Common myeloid progenitor, CD34-positive (primary cell): ENCODE results near the gene SEPHS1.

Experiments
- CTCF ChIA-PET: fragments of 350-600 bp; sonication (Branson Sonifier 250); formaldehyde crosslinking; loops from one replicate; lab custom pipeline; 2021; ENCODE audit warnings: antibody characterized with exemption; lab: Charles Lee
- POLR2A ChIA-PET: fragments of 350-600 bp; sonication (Branson Sonifier 250); formaldehyde crosslinking; loops from one replicate; lab custom pipeline; 2021; ENCODE audit warnings: antibody characterized with exemption; lab: Charles Lee
- DNase-seq, 3 donors: peaks; one replicate each; pipeline versions ENCODE4 v3.0.0 to v3.0.0-alpha.2; 2013
- H3K27ac ChIP-seq, 2 experiments: 1 replicate in 1 of 2; 2 replicates in 1 of 2; pipeline ENCODE4 v1.7.0; 2013; ENCODE audit warnings: inconsistent platforms in 2 of 2, low read length in 2 of 2, mild to moderate bottlenecking in 2 of 2, low read depth in 1 of 2, moderate library complexity in 1 of 2; ENCODE audit not compliant: severe bottlenecking in 2 of 2, insufficient read depth in 1 of 2, poor library complexity in 1 of 2
- H3K27me3 ChIP-seq, 5 experiments: replicated peaks in 2 of 5; 1 replicate in 3 of 5; 2 replicates in 2 of 5; pipeline versions ENCODE4 v1.6.1 to v1.7.0; 2013; ENCODE audit warnings: low read length in 4 of 5, mild to moderate bottlenecking in 2 of 5, moderate library complexity in 2 of 5, inconsistent platforms in 1 of 5; ENCODE audit not compliant: insufficient read depth in 5 of 5, control insufficient read depth in 4 of 5
- H3K36me3 ChIP-seq, 4 experiments: 1 replicate in 2 of 4; 2 replicates in 2 of 4; pipeline versions ENCODE4 v1.6.1 to v1.7.0; 2013; ENCODE audit warnings: low read length in 3 of 4, control low read depth in 1 of 4, mild to moderate bottlenecking in 1 of 4; ENCODE audit not compliant: control insufficient read depth in 4 of 4, insufficient read depth in 4 of 4
- H3K4me1 ChIP-seq, 4 experiments: 1 replicate in 3 of 4; 2 replicates in 1 of 4; pipeline versions ENCODE4 v1.6.1 to v1.7.1; 2013; ENCODE audit warnings: low read length in 3 of 4, mild to moderate bottlenecking in 3 of 4, control low read depth in 1 of 4, inconsistent platforms in 1 of 4, moderate library complexity in 1 of 4; ENCODE audit not compliant: control insufficient read depth in 4 of 4, insufficient read depth in 4 of 4; ENCODE audit errors: control extremely low read depth in 1 of 4
- H3K4me3 ChIP-seq, 7 experiments: 1 replicate in 4 of 7; 2 replicates in 3 of 7; pipeline versions ENCODE4 v1.5.1 to v1.7.0; 2013; ENCODE audit warnings: mild to moderate bottlenecking in 7 of 7, low read length in 6 of 7, moderate library complexity in 6 of 7, inconsistent platforms in 2 of 7, low read depth in 2 of 7, control low read depth in 1 of 7; ENCODE audit not compliant: insufficient read depth in 4 of 7, control insufficient read depth in 1 of 7; ENCODE audit errors: extremely low read depth in 1 of 7
- H3K9me3 ChIP-seq, 5 experiments: 1 replicate in 4 of 5; 2 replicates in 1 of 5; pipeline versions ENCODE4 v1.6.1 to v1.7.1; 2013; ENCODE audit warnings: low read length in 4 of 5, mild to moderate bottlenecking in 2 of 5, inconsistent platforms in 1 of 5, low read depth in 1 of 5, moderate library complexity in 1 of 5; ENCODE audit not compliant: control insufficient read depth in 4 of 5, insufficient read depth in 2 of 5; ENCODE audit errors: control extremely low read depth in 1 of 5
- WGBS: methylation state at CpG from one replicate; pipeline ENCODE4 v1.1.5; 2013; ENCODE audit not compliant: insufficient coverage; 5-methylcytosine and 5-hydroxymethylcytosine counted together

SEPHS1 gene

GRCh38 chr10:13340626-13341376, 7.3 kb downstream of the SEPHS1 start:
- ChIA-PET CTCF (no interaction called here), POLR2A (no interaction called here)
- H3K36me3 ChIP-seq, result peaks cover 10 to 44% (median 22%) of the 10 kb centered on the region in 4 experiments
- no peaks in the 10 kb centered on the region for H3K27me3 ChIP-seq
- H3K4me1 ChIP-seq, result peaks cover 2 to 8% (median 4%) of the 10 kb centered on the region in 4 experiments
- WGBS, result 97% methylated on average over 9 of the region's 12 CpGs
- no peak overlapping the region for H3K4me3 ChIP-seq
- no peaks in the 10 kb centered on the region for H3K9me3 ChIP-seq
- H3K27ac ChIP-seq, result peak overlapping the region in 1 of 2 experiments; percentile 9
- DNase-seq, result peak in 1 of 3 donors; percentile 14

DNA sequence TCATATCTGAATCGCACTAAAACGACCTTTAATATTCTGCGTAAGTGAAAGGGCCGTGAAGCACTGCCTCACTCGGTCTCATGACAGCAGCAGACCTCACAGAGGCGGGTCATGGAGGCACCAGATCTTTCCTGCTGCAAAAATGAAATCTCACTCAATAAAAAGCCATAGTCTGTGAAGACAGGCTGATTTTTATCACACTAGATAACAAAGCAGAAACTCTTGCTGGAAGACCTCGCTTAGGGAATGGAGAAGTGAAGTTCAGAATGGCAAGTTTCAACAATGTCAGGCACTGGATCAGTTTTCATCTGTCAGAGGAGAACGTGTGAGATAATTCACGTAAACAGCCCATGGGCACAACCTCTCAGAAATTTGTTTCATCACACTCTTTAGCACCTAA, 8.0 kb downstream of the SEPHS1 start:
- WGBS, result 97% methylated on average over 7 of the region's 9 CpGs
- peaks cover 10 to 45% (median 23%) of the 10 kb centered on the region in 4 experiments for H3K36me3 ChIP-seq
- peaks cover 0 to 3% (median under 1%) of the 10 kb centered on the region in 4 experiments for H3K4me1 ChIP-seq
- no peaks in the 10 kb centered on the region for H3K9me3 ChIP-seq
- ChIA-PET CTCF (no interaction called here), POLR2A (no interaction called here)
- peak overlapping the region in 1 of 2 experiments; percentile 9 for H3K27ac ChIP-seq
- H3K4me3 ChIP-seq, result no peak overlapping the region
- DNase-seq, result no peak
- H3K27me3 ChIP-seq, result no peaks in the 10 kb centered on the region

- DNase-seq, result no peak
- Histone ChIP-seq H3K27me3 (no peaks in the 10 kb centered on the region), H3K27ac (no peak overlapping the region), H3K4me1 (no peaks in the 10 kb centered on the region), H3K4me3 (no peak overlapping the region), H3K36me3 (peaks cover 10 to 49% (median 29%) of the 10 kb centered on the region in 4 experiments), H3K9me3 (no peaks in the 10 kb centered on the region)
- 61% methylated on average over 2 of the region's 10 CpGs for WGBS
- ChIA-PET CTCF (interaction anchor here (1.3 kb wide), 1 partner anchor 36 kb away, joined by 4 read pairs; no protein-coding TSS in a partner anchor), POLR2A (interaction anchor here (0.6 kb wide), 1 partner anchor 47 kb away, joined by 3 read pairs; no protein-coding TSS in a partner anchor)
These were observed 9.5 kb downstream of the SEPHS1 start for GRCh38 chr10:13338390-13339110.

DNA sequence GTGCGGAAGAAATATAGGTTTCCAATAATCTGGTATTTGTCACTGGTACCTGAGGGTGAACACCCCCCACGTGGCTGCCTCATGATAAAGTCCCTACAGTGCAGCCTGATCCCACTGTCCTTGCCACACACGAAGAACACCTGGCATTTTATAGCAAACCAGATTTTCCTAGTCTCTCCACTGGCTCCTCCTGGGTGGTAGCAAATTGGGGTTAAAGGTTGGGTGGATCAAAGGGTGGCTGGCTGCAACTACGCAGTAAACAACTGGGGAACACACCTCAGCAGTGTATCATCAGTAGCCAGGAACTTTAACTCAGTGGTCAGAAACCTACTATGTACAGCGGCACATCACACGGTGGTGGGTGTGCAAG, 10.3 kb downstream of the SEPHS1 start:
- no peak overlapping the region for H3K4me3 ChIP-seq
- H3K9me3 ChIP-seq, result no peaks in the 10 kb centered on the region
- peaks cover 10 to 46% (median 32%) of the 10 kb centered on the region in 4 experiments for H3K36me3 ChIP-seq
- H3K4me1 ChIP-seq, result no peaks in the 10 kb centered on the region
- 95% methylated on average over 4 of the region's 6 CpGs for WGBS
- H3K27me3 ChIP-seq, result no peaks in the 10 kb centered on the region
- DNase-seq, result no peak
- POLR2A ChIA-PET, result no interaction called here
- CTCF ChIA-PET, result interaction anchor here (1.3 kb wide), 1 partner anchor 36 kb away, joined by 4 read pairs; no protein-coding TSS in a partner anchor
- H3K27ac ChIP-seq, result no peak overlapping the region

GRCh38 chr10:13337128-13337826, 10.8 kb downstream of the SEPHS1 start:
- Histone ChIP-seq H3K4me3 (no peak overlapping the region), H3K27me3 (no peaks in the 10 kb centered on the region), H3K27ac (no peak overlapping the region), H3K9me3 (no peaks in the 10 kb centered on the region), H3K36me3 (peaks cover 10 to 47% (median 35%) of the 10 kb centered on the region in 4 experiments), H3K4me1 (no peaks in the 10 kb centered on the region)
- POLR2A ChIA-PET, result no interaction called here
- 96% methylated on average over 4 of the region's 4 CpGs for WGBS
- CTCF ChIA-PET, result interaction anchor here (1.3 to 1.7 kb wide), 2 partner anchors 15 to 35 kb away, joined by 4 read pairs; no protein-coding TSS in a partner anchor
- no peak for DNase-seq

GRCh38 chr10:13335881-13336280, 12.2 kb downstream of the SEPHS1 start:
- CTCF ChIA-PET, result interaction anchor here (1.7 kb wide), 1 partner anchor 14 kb away, joined by 4 read pairs; no protein-coding TSS in a partner anchor
- Histone ChIP-seq H3K4me1 (no peaks in the 10 kb centered on the region), H3K27ac (no peak overlapping the region), H3K36me3 (peaks cover 17 to 59% (median 44%) of the 10 kb centered on the region in 4 experiments), H3K4me3 (no peak overlapping the region), H3K27me3 (no peaks in the 10 kb centered on the region), H3K9me3 (no peaks in the 10 kb centered on the region)
- WGBS, result 97% methylated on average over 7 of the region's 9 CpGs
- POLR2A ChIA-PET, result no interaction called here
- peak in 1 of 3 donors; percentile 14 for DNase-seq
